Neural progenitor cell (in vitro differentiated cells): ENCODE data around the gene SERPINB6. TPM values are rescaled to one million over a fixed set of nuclear protein-coding genes. Genes with fewer than 3 reads are reported as not detected.

Experiments
- DNase-seq: peaks from one replicate; pipeline ENCODE4 v3.0.0-alpha.2; 2016; ENCODE audit warnings: low spot score
- H2AFZ ChIP-seq: fragments of 200-600 bp; sonication (generic); replicated peaks from 2 replicates; pipeline ENCODE4 v1.6.1; 2016; ENCODE audit warnings: antibody characterized with exemption
- H3F3A ChIP-seq: fragments of 200-600 bp; sonication (generic); 2 replicates; pipeline ENCODE4 v1.6.1; 2016; ENCODE audit warnings: antibody characterized with exemption, low read depth
- H3K27ac ChIP-seq: fragments of 200-600 bp; sonication (generic); 2 replicates; pipeline ENCODE4 v1.5.1; 2016; ENCODE audit warnings: mild to moderate bottlenecking
- H3K27me3 ChIP-seq: fragments of 200-600 bp; sonication (generic); 2 replicates; pipeline ENCODE4 v1.6.1; 2016; ENCODE audit warnings: mild to moderate bottlenecking, moderate library complexity
- H3K36me3 ChIP-seq: fragments of 200-600 bp; sonication (generic); 2 replicates; pipeline ENCODE4 v1.5.1; 2016
- H3K4me1 ChIP-seq: fragments of 200-600 bp; sonication (generic); 2 replicates; pipeline ENCODE4 v1.6.1; 2016; ENCODE audit warnings: mixed run types
- H3K4me2 ChIP-seq: fragments of 200-600 bp; sonication (generic); 2 replicates; pipeline ENCODE4 v1.6.1; 2016
- H3K4me3 ChIP-seq: fragments of 200-600 bp; sonication (generic); 2 replicates; pipeline ENCODE4 v1.5.1; 2016
- H3K79me2 ChIP-seq: fragments of 200-600 bp; sonication (generic); 2 replicates; pipeline ENCODE4 v1.6.1; 2016; ENCODE audit warnings: low read depth
- H3K9ac ChIP-seq: fragments of 200-600 bp; sonication (generic); 2 replicates; pipeline ENCODE4 v1.6.1; 2016
- H3K9me3 ChIP-seq: fragments of 200-600 bp; sonication (generic); 2 replicates; pipeline ENCODE4 v1.5.1; 2016; ENCODE audit warnings: low read depth
- H4K20me1 ChIP-seq: fragments of 200-600 bp; sonication (generic); 2 replicates; pipeline ENCODE4 v1.6.1; 2016; ENCODE audit warnings: low read depth
- H3K27ac Mint-ChIP-seq: 3 replicates; pipeline ENCODE4 v1.8.0; 2021; ENCODE audit warnings: mixed read lengths
- H3K27me3 Mint-ChIP-seq: 2 replicates; pipeline ENCODE4 v1.8.0; 2022; ENCODE audit warnings: low read depth, mild to moderate bottlenecking, inconsistent platforms, moderate library complexity, mixed read lengths; ENCODE audit not compliant: insufficient read depth
- H3K36me3 Mint-ChIP-seq: 3 replicates; pipeline ENCODE4 v1.8.0; 2021; ENCODE audit warnings: mixed read lengths
- H3K4me1 Mint-ChIP-seq: 3 replicates; pipeline ENCODE4 v1.8.0; 2021; ENCODE audit warnings: mixed read lengths
- H3K4me3 Mint-ChIP-seq: 3 replicates; pipeline ENCODE4 v1.8.0; 2021; ENCODE audit warnings: mild to moderate bottlenecking, moderate library complexity, mixed read lengths
- H3K9me3 Mint-ChIP-seq: 3 replicates; pipeline ENCODE4 v1.8.0; 2020; ENCODE audit warnings: mixed read lengths
- EZH2 ChIP-seq: fragments of 200-600 bp; sonication (generic); IDR thresholded peaks from 2 replicates; pipeline ENCODE4 v1.6.1; 2017; ENCODE audit warnings: antibody characterized with exemption, mild to moderate bottlenecking, moderate library complexity
- EZH2phosphoT487 ChIP-seq: fragments of 200-600 bp; sonication (generic); IDR thresholded peaks from 2 replicates; pipeline ENCODE4 v1.6.1; 2017; ENCODE audit warnings: antibody characterized with exemption
- total RNA-seq: library from RNA; depleted of rRNA; stranded (reverse); fragments of >200 nt; gene quantifications from 2 replicates; pipeline ENCODE4 v1.2.3, GENCODE V29; 2015; ENCODE audit warnings: low replicate concordance
- TF ChIP-seq, protein P1 (sequence below): fragments of 200-600 bp; sonication (generic); IDR thresholded peaks from 2 replicates; pipeline ENCODE4 v1.5.1; 2017; ENCODE audit warnings: antibody characterized with exemption, mild to moderate bottlenecking

Gene SERPINB6
- total RNA-seq, 1 donor from 2014 or later, result 13.3 TPM

GRCh38 chr6:2899596-2899995 is 71.8 kb downstream of the SERPINB6 start:
- TF ChIP-seq, protein P1, sequence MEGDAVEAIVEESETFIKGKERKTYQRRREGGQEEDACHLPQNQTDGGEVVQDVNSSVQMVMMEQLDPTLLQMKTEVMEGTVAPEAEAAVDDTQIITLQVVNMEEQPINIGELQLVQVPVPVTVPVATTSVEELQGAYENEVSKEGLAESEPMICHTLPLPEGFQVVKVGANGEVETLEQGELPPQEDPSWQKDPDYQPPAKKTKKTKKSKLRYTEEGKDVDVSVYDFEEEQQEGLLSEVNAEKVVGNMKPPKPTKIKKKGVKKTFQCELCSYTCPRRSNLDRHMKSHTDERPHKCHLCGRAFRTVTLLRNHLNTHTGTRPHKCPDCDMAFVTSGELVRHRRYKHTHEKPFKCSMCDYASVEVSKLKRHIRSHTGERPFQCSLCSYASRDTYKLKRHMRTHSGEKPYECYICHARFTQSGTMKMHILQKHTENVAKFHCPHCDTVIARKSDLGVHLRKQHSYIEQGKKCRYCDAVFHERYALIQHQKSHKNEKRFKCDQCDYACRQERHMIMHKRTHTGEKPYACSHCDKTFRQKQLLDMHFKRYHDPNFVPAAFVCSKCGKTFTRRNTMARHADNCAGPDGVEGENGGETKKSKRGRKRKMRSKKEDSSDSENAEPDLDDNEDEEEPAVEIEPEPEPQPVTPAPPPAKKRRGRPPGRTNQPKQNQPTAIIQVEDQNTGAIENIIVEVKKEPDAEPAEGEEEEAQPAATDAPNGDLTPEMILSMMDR, result no peak
- TF ChIP-seq EZH2phosphoT487 (no peak), EZH2 (no peak)
- Histone ChIP-seq H3K27me3 (peaks cover 38% of the 10 kb centered on the region), H3K4me1 (peaks cover 12% of the 10 kb centered on the region), H2AFZ (no peak overlapping the region), H3K27ac (no peak overlapping the region), H3K79me2 (no peaks in the 10 kb centered on the region), H3F3A (peaks cover 15% of the 10 kb centered on the region), H3K4me2 (no peak overlapping the region), H3K4me3 (no peak overlapping the region), H4K20me1 (no peaks in the 10 kb centered on the region), H3K9me3 (no peaks in the 10 kb centered on the region), H3K36me3 (no peaks in the 10 kb centered on the region), H3K9ac (no peak overlapping the region)
- Mint-ChIP-seq H3K27ac (no peak overlapping the region), H3K4me3 (no peak overlapping the region), H3K36me3 (no peaks in the 10 kb centered on the region), H3K9me3 (peaks cover 2% of the 10 kb centered on the region), H3K27me3 (peaks cover 17% of the 10 kb centered on the region), H3K4me1 (peaks cover 42% of the 10 kb centered on the region)
- DNase-seq, result no peak

Other genes with a start within 250 kb of the SERPINB6 start
- gene MYLK4, start 220.6 kb downstream of the SERPINB6 start, total RNA-seq, result 0.25 TPM in 1 of 2 replicates, not detected in the other
- 25.3 and 34.5 TPM in 2 replicates for gene WRNIP1, start 206.2 kb downstream of the SERPINB6 start, total RNA-seq
- 9.4 and 14.5 TPM in 2 replicates for gene SERPINB1, start 129.7 kb downstream of the SERPINB6 start, total RNA-seq
- 0.59 and 0.94 TPM in 2 replicates for gene SERPINB9, start 68.3 kb downstream of the SERPINB6 start, total RNA-seq
- gene NQO2, start 28.3 kb upstream of the SERPINB6 start, total RNA-seq, result 17.2 and 19.5 TPM in 2 replicates
- gene RIPK1, start 96.9 kb upstream of the SERPINB6 start, total RNA-seq, result 4.6 and 4.9 TPM in 2 replicates
- gene BPHL, start 147.1 kb upstream of the SERPINB6 start, total RNA-seq, result 44.5 TPM in 2 replicates
- gene TUBB2A, start 186.0 kb upstream of the SERPINB6 start, total RNA-seq, result 57.9 and 117 TPM in 2 replicates